ENCODE data around the gene IGSF1.

GRCh38 chrX:131330735-131331134 is 41.6 kb upstream of the IGSF1 start:
- TF ChIP-seq FOS (IDR thresholded peaks at IDR 0.05; ENCODE audit: extremely low read depth, insufficient read length) (no peak), THRAP3 (IDR thresholded peaks at IDR 0.05; ENCODE audit: borderline replicate concordance) (no peak), CHD4 (IDR thresholded peaks at IDR 0.05; ENCODE audit: insufficient read depth, insufficient replicate concordance, low read depth, low read length, poor library complexity, severe bottlenecking) (no peak)

All from K562 (cell line).